Epithelial cell of proximal tubule (primary cell): ENCODE measurements around the gene FBXO22. TPM values are rescaled to one million over a fixed set of nuclear protein-coding genes. Genes with fewer than 3 reads are reported as not detected.
"Not testable (repeated sequence)": the region's sequence is repeated elsewhere in the genome, so short reads cannot be mapped to it uniquely, and the experiment has no call there.

Experiments used
- DNase-seq: peaks from one replicate; pipeline ENCODE4 v3.0.0-alpha.2; 2011; ENCODE audit warnings: low read depth
- H3K4me3 ChIP-seq: 2 replicates; pipeline ENCODE4 v1.5.1; 2011; ENCODE audit warnings: low read depth, mild to moderate bottlenecking, low read length
- CTCF ChIP-seq: conservative IDR thresholded peaks from 2 replicates; pipeline ENCODE4 v1.5.1; 2012; ENCODE audit warnings: low read depth, mild to moderate bottlenecking, low read length
- total RNA-seq: library from RNA; depleted of rRNA; stranded (reverse); fragments of >200 nt; gene quantifications from 2 replicates; pipeline ENCODE4 v1.2.3, GENCODE V29; 2015

Gene FBXO22
- total RNA-seq, 1 donor from 2014 or later = 38.7 TPM

DNA sequence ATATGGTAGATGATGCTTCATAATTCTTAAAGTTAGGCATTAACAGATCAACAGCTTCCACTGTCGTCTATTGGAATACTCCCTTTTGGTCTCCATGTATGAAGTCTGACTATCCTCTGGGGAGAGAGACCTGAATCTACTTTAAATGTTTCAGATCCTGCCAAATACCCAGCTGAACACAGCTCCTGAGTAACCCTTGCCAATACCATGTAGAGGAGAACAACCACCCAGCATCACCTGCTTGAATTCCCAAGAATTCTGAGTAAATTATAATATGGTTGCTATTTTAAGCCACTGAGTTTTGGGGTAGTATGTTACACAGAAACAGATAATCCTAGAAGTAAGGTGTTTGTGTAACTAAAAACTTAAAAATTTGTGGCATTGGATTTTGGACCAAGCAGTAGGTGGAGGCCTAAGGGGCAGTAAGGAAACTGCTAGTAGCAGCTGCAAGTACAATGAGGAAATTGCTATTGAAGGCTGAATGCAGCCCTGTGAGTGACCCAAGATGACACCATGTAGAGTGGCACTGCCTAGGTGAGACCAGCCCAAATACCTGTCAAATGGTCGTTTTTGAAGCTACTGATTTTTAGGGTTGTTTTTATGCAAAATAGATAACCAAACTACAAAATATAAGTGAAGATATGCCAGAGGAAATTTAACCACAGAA is 77.6 kb downstream of the FBXO22 start:
- TF ChIP-seq CTCF = no peak
- no peak overlapping the region for H3K4me3 ChIP-seq
- DNase-seq = no peak

GRCh38 chr15:75982468-75982867 is 78.8 kb downstream of the FBXO22 start:
- no peak for TF ChIP-seq CTCF
- no peak for DNase-seq
- H3K4me3 ChIP-seq = no peak overlapping the region

GRCh38 chr15:75984706-75985105 is 81.0 kb downstream of the FBXO22 start:
- not testable (repeated sequence) for H3K4me3 ChIP-seq, DNase-seq

DNA sequence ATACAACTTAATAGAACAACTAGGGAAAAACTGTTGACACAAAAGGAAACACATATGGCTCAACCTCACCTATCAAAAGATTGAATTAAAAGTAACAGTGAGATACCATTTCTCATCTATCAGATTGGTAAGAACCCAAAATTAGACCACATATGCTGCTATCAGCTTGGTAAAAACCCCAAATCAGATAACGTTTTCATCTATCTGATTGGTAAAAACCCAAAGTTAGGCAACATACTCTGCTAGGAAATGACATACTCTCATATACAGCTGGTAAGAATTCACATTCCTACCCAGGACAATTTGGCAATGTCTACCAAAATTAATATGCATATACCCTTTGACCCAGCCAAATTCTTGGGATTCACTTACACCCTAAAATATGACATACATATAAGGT is 82.3 kb downstream of the FBXO22 start:
- no peak for DNase-seq
- H3K4me3 ChIP-seq = no peak overlapping the region
- TF ChIP-seq CTCF = no peak

DNA sequence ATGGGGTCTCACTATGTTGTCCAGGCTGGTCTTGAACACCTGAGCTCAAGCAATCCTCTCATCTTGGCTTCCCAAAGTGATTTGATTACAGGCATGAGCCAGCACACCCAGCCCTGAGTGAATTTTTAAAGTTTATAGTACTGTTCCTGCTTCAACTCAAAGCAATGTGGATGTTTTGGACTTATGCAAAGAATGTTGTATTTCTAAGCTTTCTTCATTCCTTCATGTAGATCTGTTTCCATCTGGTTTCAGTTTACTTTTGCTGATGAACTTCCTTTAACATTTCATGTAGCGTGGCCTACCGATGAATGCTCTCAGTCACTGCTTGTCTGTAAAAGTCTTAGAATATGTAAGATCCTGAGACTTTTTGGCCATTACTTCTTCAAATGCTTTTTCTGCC is 85.4 kb downstream of the FBXO22 start:
- TF ChIP-seq CTCF = no peak
- no peak for DNase-seq

GRCh38 chr15:75989875-75990274 is 86.2 kb downstream of the FBXO22 start:
- DNase-seq = no peak
- H3K4me3 ChIP-seq = no peak overlapping the region

More for the DNA sequence above, 85.4 kb downstream of the FBXO22 start:
- no peak overlapping the region for H3K4me3 ChIP-seq

More at GRCh38 chr15:75989875-75990274, 86.2 kb downstream of the FBXO22 start:
- no peak for TF ChIP-seq CTCF

Other genes starting within 250 kb of the FBXO22 start
- 1.2 and 2.1 TPM in 2 replicates for gene CSPG4, start 191.0 kb upstream of the FBXO22 start, total RNA-seq
- 30.7 and 40.9 TPM in 2 replicates for gene UBE2Q2, start 60.4 kb upstream of the FBXO22 start, total RNA-seq
- gene NRG4, start 108.5 kb downstream of the FBXO22 start, total RNA-seq = not detected in 2 replicates
- not detected in 2 replicates for gene TMEM266, start 156.1 kb downstream of the FBXO22 start, total RNA-seq